G401 (cell line): ENCODE measurements around the gene USE1. TPM values are rescaled to one million over a fixed set of nuclear protein-coding genes. Genes with fewer than 3 reads are reported as not detected.

ENCODE experiments used
- DNase-seq: peaks from one replicate; pipeline ENCODE4 v3.0.0-alpha.2; 2015; ENCODE audit warnings: low spot score
- in situ Hi-C: cut with HindIII; loops from 2 replicates; pipeline ENCODE4 v1.10.0; 2016; ENCODE audit warnings: low sequenced_read_pairs, mixed read lengths
- total RNA-seq: library from RNA; depleted of rRNA; stranded (reverse); fragments of >200 nt; shearing (Covaris generic); gene quantifications from 2 replicates; pipeline ENCODE4 v1.2.3, GENCODE V29; 2014

Gene USE1
- total RNA-seq, 1 experiment from 2014 or later = 22.0 TPM

DNA sequence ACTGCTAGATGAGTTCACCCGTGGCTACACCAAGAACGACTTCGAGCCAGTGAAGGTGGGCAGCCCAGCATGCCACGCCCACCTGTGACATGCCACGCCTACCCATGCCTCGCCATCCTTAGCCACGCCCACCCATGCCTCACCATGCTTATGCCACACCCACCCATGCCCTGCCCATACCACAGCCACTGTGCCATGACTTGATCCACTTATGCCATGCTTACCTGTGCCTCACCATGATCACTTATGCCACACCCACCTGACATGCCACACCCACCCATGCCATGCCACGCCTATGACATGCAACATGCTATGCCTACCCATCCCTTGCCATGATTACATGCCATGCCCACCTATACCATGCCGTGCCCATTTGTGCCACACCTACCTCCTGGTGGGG, 12.9 kb upstream of the USE1 start:
- in situ Hi-C loops = no loop called here
- DNase-seq = no peak

DNA sequence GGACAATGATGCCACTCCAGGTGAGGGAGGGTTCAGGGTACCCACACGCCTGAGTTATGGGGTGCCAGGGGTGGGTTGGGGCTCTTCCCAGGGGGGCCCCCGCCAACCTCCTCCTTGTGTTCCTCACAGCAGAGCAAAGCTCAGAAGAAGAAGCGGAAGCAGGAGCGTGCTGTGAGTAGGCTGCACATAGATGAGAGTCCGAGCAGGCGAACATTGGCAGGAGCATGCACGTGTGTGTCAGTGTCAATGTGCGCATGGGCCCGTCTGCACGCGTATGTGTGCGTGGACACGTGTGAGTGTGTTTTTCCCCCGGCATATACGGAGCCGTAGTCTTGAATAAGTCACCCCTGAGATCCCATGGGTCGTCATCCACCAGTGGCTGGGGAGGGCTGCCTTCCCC, 12.4 kb upstream of the USE1 start:
- in situ Hi-C loops = no loop called here

DNA sequence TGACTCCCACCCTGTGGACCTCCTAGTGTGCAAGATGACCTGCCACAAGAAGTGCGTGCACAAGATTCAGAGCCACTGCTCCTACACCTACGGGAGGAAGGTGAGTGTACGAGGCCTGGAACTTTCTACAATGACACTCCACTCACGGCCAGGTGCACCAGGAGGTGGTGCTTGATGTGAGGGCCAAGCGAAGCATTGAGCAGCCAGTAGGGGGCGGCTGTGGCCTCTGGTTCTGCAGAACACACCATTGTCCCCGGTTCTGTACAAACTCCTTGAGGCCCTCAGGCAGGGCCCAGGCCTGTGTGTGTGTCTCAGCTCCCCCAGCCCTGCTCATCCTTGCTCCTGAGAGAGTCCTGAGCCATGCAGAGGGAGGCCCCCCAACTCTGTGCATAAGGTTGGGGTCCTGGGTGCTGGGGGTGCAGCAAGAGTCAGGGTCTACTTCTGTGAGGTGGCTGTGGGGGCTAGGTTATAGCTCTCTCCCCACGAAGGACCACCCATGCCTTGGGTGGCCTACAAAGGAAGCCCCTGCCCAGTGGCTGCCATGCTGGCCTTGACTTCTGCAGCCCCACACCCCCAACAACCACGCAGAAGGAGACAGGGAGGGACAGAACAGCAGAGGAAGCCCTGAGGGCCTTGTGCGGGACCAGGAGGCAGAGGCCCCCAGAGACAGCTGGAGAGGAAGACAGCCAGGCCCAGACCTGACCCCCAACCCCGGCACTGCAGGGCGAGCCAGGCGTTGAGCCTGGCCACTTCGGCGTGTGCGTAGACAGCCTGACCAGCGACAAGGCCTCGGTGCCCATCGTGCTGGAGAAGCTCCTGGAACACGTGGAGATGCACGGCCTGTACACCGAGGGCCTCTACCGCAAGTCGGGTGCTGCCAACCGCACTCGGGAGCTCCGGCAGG, 9.7 kb upstream of the USE1 start:
- DNase-seq = peak; percentile 56

More for the DNA sequence above, 12.4 kb upstream of the USE1 start:
- no peak for DNase-seq

DNA sequence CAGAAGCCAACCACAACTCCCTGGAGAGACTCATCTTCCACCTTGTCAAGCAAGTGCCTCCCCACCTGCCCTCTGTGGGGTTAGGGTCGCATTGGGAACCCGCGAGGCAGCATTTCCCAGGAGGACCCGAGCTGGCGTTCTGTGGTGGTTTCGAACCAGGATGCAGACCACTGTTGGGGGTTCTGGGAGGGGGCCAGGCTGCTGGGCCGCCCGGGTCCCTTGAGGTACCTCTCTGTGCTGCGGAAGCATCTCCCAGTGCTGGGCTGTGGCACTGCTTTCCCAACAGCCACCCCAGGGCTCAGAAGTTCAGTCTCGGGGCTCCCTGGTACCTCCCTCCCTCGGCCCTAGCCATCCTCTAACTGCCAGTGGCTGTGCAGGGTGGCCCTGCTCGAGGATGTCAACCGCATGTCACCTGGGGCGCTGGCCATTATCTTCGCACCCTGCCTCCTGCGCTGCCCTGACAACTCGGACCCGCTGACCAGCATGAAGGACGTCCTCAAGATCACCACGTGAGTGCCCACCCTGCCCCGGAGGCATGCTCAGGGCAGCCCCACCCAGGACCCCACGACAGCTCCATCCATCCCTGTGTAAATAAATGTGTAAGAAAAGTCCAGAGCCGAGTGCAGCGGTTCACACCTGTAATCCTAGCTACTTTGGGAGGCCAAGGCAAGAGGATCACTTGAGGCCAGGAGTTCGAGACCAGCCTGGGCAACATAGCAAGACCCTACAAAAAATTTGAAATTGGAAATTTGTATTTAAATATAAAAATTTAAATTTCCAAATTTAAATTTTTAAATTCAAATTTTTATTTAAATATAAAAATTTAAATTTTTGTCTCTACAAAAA, 8.2 kb upstream of the USE1 start:
- in situ Hi-C loops = no loop called here
- DNase-seq = no peak

More for the DNA sequence above, 9.7 kb upstream of the USE1 start:
- in situ Hi-C loops = no loop called here

DNA sequence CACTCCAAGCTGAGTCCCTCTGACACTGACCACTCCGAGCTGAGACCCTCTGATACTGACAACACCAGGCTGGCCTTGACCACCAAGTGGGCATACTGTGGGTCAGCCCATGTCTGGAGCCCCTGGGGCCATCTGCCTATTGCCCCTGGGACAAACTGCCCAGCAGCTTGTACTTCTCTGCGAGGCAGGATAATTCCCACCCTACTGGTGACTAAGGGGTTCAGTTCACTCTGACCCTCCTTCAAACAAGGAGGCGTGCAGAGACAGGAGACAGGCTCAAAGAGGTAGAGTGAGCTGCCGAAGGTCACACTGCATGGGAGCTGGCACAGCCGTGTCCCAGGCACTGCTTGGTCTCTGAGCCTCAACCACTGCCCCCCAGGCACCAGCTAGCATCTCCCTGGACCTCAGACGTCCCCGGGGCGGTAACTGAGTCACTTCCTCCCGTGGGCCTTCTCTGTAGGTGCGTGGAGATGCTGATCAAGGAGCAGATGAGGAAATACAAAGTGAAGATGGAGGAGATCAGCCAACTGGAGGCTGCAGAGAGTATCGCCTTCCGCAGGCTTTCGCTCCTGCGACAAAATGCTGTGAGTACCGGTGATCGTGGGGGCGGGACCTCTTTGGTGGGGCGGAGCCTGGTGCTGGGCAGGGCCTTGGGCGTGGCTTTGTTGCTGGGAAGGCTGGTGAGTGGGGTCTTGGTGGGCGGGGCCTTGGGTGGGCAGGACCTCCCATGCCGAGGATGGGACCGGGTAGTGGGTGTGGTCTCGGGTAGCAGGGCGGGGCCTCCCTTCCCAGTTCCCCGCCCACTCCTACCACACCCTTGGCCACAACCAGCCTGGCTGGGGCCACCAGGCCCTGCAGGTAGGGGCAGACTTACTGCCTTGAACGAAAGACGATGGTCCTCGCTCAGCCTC, 5.8 kb upstream of the USE1 start:
- in situ Hi-C loops = no loop called here
- peak; percentile 42 for DNase-seq

DNA sequence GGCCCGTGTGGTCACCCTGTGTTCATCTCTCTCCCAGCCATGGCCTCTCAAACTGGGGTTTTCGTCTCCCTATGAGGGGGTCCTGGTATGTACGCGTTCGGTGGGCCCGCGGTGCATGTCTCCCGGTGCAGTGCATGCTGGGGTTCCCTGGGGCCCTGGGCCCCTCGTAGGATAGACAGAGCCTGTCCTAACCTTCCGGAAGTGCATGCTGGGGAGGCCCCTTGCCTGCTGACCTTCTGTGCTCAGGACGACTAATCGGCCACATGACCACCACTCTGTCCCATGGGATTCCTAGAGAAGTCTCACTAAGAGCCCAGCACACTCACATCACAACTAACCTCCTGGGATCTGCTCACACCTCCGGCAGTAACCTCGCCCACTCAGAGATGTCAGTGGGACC, 4.9 kb upstream of the USE1 start:
- in situ Hi-C loops = no loop called here
- DNase-seq = no peak

DNA sequence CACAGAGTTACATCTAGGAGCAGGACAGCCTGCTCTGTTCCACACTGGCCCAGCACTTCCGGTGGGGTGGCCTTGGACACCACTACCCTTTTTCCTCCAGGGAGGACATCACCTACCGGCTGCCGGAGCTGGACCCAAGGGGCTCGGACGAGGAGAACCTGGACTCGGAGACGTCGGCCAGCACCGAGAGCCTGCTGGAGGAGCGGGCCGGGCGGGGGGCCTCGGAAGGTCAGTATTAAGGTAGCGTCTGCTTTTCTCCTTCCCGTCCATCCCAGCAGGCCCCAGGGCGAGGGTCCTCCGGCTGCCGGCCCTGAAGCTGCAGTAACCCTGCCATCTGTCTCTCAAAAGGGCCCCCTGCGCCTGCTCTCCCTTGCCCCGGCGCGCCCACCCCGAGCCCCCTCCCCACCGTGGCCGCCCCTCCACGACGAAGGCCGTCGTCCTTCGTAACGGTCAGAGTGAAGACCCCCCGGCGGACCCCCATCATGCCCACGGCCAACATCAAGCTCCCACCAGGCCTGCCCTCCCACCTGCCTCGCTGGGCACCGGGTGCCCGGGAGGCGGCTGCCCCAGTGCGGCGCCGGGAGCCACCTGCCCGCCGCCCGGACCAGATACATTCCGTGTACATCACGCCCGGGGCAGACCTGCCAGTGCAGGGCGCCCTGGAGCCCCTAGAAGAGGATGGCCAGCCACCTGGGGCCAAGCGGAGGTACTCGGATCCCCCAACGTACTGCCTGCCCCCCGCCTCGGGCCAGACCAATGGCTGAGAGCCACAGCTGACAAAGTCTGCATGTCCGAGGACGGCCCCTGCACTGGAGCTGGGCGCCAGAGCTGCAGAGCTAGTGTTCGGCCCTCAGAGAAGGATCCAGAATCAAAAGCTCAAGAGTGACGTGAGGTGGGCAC, 3.4 kb upstream of the USE1 start:
- in situ Hi-C loops = no loop called here
- DNase-seq = no peak

DNA sequence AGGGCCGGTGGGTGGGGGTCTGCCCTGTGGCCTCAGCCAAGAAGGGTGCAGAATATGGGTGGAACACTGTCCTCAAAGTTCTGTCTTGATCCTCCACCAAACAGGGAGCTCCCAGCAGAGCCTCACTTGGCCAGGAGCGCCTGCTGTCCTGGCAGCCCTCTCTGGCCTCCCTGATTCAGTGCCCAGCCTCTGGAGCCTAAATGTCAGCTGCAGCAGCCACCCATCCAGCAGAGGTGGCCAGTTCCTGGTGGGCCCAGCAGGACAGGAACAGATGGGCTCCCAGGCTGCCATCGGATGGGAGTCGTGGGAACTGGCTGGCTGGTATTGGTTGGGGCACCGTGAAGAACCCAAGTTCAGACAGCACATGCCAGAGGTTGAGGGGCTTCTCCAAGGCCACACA, 1.8 kb upstream of the USE1 start:
- in situ Hi-C loops = no loop called here
- DNase-seq = no peak

DNA sequence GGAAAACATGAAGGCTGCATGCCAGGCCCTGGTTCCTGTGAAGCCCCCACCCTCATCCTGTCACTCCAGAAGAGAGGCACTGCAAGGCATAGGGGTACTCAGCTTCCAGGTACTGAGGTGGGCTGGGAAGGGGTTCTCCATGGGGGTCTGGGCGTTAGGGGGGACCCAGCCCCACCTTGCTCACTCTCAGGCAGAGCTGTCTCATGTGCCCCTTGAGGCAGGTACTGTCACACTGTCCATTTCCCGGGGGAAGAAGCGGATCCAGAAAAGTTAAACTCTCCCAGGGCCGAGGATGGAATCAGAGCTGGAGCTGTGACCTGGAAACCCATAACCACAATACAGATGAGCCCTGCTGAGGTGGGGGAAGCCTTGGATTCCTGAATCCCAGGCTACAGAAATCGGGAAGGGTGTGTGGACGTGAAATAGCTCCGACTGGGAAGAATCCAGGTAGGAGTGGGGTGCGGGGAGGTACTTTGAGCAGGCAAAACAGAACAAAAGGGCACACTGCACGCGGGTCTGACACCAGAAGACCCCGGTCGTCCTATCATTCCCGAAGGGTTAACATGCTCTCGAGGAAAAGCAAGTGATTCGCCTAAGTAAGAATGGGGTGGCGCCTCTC, 540 bp upstream of the USE1 start:
- DNase-seq = no peak

DNA sequence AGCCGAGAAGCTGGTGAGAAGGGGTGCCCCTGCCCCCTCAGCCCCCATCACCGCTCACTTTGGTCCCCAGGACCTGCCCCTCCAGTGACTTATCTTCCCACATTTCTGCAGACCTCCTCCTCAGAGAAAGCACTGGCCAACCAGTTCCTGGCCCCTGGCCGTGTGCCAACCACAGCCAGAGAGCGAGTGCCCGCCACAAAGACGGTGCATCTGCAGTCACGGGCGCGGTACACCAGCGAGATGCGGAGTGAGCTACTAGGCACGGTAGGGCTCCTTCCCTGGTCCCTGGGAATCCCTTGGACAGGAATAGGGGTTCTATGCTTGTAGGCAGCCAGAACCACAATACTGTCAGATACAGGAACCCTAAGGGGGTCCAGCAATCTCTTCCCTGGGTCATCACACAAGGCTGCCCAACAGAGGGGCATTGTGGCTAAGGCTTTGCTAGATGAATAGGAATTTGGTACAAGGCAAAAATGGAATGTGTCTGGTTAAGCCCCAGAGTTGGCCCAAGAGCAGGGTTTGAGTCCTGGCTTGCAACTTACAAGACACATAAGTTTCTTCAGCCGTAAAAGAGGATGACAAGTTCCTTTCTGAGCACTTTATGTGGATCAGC, 1.0 kb downstream of the USE1 start:
- in situ Hi-C loops = no loop called here
- no peak for DNase-seq

More for the DNA sequence above, 540 bp upstream of the USE1 start:
- in situ Hi-C loops = no loop called here

DNA sequence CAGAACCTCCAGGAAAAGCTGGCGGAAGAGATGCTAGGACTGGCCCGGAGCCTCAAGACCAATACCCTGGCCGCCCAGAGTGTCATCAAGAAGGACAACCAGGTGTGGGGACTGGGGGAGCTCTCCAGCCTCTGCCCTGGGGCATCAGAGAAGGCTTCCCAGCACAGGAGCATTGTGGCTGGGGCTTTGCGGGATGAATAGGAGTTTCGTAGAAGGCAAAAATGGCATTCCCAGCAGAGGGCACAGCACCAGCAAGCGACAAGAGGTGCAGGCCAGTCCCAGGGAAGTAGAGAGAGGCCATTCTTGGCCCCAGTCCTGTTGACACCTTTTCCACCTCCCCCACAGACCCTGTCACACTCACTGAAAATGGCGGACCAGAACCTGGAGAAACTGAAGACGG, 4.1 kb downstream of the USE1 start:
- in situ Hi-C loops = no loop called here
- no peak for DNase-seq

DNA sequence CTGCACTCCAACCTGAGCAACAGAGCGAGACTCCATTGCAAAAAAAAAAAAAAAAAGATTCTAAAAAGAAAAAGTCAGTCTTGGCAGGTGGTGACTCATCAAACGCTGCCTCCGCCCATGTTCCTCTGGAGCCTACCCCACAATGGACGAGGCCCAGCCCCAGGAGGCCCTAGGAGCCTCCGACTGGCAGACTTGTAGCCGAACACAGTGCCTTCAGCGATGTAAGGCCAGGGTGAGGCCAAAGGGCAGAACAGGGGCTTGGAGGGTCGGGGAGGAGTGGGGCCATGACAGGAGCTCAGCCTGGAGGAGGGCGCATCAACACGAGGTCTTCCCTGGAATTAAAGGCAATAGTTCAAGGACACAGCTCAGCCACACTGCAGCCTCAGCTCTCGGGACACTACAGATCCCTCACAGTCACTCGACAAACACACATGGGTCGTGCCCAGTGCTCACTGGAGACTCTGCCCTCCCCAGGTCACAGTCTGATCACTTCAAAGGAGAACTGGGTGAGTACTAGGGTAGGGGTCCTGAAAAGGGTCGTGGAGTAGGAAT, 5.1 kb downstream of the USE1 start:
- in situ Hi-C loops = no loop called here
- DNase-seq = no peak

DNA sequence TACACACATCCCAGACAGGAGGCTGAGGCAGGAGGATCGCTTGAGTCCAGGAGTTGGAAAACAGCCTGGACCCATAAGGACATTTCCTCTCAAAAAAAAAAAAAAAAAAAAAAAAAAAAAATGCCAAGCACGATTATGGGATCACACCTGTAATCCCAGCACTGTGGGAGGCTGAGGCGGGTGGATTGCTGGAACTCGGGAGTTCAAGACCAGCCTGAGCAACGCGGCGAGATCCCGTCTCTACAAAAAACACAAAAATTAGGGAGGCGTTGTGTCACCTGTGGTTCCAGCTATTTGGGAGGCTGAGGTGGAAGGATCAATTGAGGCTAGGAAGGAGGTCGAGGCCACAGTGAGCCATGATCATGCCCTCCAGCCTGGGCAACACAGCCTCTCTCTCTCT, 9.9 kb downstream of the USE1 start:
- in situ Hi-C loops = no loop called here
- DNase-seq = no peak

DNA sequence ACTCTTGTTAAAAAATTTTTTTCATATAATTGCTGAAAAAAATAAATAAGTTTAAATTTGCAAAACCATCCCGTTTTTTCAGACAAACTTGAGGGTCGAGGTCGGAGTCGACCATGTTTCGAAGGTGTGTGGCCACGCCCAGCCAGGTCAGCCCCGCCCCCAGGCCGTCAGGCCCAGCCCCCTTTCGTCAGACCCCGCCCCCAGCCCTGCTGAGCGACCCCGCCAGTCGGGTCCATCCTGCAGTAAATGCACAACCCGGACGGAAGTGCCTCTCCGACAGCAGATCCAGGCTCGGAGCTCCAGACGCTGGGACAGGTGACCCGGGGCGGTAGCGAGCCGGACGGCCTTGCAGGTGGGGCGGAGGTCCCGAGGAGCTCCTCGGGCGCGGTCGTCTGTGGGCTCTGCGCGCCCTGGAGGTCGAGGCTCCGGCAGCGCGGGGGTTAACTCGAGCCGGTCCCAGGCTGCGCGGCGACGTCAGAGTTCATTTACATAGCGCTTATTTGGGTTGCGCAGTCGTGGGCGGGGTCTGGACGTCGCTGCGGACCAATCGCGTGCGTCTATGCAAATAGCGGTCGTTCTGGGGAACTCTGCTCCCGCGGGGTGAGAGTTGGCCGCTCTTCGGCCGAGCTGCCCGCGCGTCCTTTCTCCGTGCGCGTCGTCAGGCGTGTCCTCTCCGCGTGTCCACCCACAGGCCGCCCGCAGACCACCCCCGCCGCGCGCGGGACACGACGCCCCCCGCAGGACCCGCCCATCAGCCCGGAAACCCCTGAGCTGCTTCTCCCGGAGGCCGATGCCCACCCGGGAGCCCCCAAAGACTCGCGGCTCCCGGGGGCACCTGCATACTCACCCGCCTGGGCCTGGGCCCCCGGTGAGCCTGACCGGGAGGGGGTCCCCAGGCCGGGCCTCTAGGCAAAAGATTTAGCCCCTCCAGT, 11.1 kb downstream of the USE1 start, which contains the start of gene OCEL1:
Gene OCEL1 (plus strand): TSS at position 225 of the 932 bp plus-strand sequence. CDS start 22 bp downstream, at position 247.
- DNase-seq = peak; percentile 99
- in situ Hi-C loops = no loop called here

DNA sequence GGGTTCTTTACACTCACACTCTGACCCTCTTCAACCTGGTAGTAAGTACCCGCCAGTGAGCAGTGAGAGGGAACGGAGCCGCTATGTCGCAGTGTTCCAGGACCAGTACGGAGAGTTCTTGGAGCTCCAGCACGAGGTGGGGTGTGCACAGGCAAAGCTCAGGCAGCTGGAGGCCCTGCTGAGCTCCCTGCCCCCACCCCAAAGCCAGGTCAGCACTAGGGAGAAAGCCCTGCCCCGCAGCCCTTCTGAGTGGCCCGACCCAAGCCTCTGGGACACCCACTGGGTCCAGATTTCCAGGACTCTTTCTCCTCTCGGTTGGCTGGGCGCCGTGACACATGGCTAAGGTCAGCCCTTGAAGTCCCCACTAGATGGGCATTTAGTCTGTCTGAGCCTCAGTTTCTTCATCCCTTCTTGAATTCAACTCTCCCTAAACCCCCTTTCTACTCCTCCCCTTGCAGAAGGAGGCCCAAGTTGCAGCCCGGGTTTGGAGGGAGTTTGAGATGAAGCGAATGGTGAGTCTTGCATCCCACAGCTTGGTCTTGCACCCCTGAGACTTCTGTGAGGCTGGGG, 12.7 kb downstream of the USE1 start:
- in situ Hi-C loops = no loop called here
- DNase-seq = no peak

DNA sequence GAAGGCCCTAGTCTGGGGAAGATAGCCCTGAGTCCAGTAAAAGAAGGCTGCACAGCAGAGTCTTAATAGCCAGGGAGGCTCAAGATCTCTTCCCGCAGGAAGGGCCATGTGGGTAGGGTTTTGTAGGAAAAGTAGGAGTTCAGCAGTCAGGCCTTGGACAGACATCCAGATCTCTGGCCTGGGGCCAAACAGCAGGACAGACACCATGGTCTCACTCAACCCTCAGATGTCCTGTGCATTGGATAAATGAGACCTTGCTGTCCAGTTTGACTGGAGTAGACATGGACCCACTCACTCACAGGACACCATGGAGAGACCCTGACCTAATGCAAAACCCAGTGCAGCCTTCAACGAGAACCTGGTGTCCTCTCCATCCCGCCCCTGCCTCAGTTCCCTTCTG, 14.7 kb downstream of the USE1 start:
- in situ Hi-C loops = no loop called here
- DNase-seq = no peak
